IMR-90 (cell line): ENCODE measurements around the gene PAF1. TPM values are rescaled to one million over a fixed set of nuclear protein-coding genes. Genes with fewer than 3 reads are reported as not detected.

Experiments used
- ATAC-seq: fragments of 200-7000 bp; cut with Tn5 transposase; 2 replicates; pipeline ENCODE4 v1.9.1; 2020; ENCODE audit warnings: low read depth, mild to moderate bottlenecking, moderate library complexity
- BruUV-seq: library from RNA; stranded (reverse); fragments of 400-500 nt; replicated peaks from 2 replicates; lab custom pipeline; 2021; lab: Mats Ljungman, UMichigan
- CTCF ChIA-PET: fragments of 300-600 bp; formaldehyde crosslinking; extraction: SDS; loops from one replicate; lab custom pipeline; 2021; ENCODE audit warnings: antibody characterized with exemption; lab: Yijun Ruan, JAX
- POLR2A ChIA-PET: fragments of 300-600 bp; sonication (Branson Sonifier 250); formaldehyde crosslinking; loops from one replicate; lab custom pipeline; 2022; ENCODE audit warnings: antibody characterized with exemption; ENCODE audit not compliant: unreplicated experiment; lab: Charles Lee
- DNase-seq: peaks from one replicate; pipeline ENCODE4 v3.0.0; 2013
- H2AFZ ChIP-seq: replicated peaks from 2 replicates; pipeline ENCODE3; 2013; ENCODE audit warnings: low read length, mild to moderate bottlenecking; ENCODE audit not compliant: poor library complexity
- H2AK5ac ChIP-seq: 2 replicates; pipeline ENCODE4 v1.6.1; 2013; ENCODE audit warnings: low read depth, low read length, inconsistent platforms
- H2AK9ac ChIP-seq: replicated peaks from 2 replicates; pipeline ENCODE3; 2013; ENCODE audit warnings: mild to moderate bottlenecking, low read depth, low read length, moderate library complexity; ENCODE audit not compliant: poor library complexity
- H2BK120ac ChIP-seq: 2 replicates; pipeline ENCODE4 v1.6.1; 2013; ENCODE audit warnings: low read depth, low read length, inconsistent platforms
- H2BK15ac ChIP-seq: 3 replicates; pipeline ENCODE4 v1.6.1; 2013; ENCODE audit warnings: low read depth, low read length, inconsistent platforms
- H2BK20ac ChIP-seq: 2 replicates; pipeline ENCODE4 v1.6.1; 2013; ENCODE audit warnings: low read depth, mild to moderate bottlenecking, inconsistent platforms, low read length, moderate library complexity
- H2BK5ac ChIP-seq: 2 replicates; pipeline ENCODE4 v1.6.1; 2013; ENCODE audit warnings: mild to moderate bottlenecking, low read depth, low read length, inconsistent platforms; ENCODE audit not compliant: poor library complexity, severe bottlenecking
- H3K14ac ChIP-seq: replicated peaks from 2 replicates; pipeline ENCODE4 v1.6.1; 2013; ENCODE audit warnings: low read depth, low read length, inconsistent platforms
- H3K18ac ChIP-seq: 2 replicates; pipeline ENCODE4 v1.6.1; 2013; ENCODE audit warnings: low read depth, low read length, control low read depth
- H3K23ac ChIP-seq: 2 replicates; pipeline ENCODE4 v1.6.1; 2013; ENCODE audit warnings: low read depth, low read length, inconsistent platforms
- H3K27ac ChIP-seq: 2 replicates; pipeline ENCODE4 v1.5.1; 2013; ENCODE audit warnings: mild to moderate bottlenecking, control low read depth, low read length; ENCODE audit not compliant: insufficient read depth
- H3K27me3 ChIP-seq: 2 replicates; pipeline ENCODE4 v1.6.1; 2013; ENCODE audit warnings: low read length; ENCODE audit not compliant: control insufficient read depth, insufficient read depth
- H3K36me3 ChIP-seq: 2 replicates; pipeline ENCODE4 v1.6.1; 2013; ENCODE audit warnings: low read length, mixed read lengths; ENCODE audit not compliant: control insufficient read depth, insufficient read depth
- H3K4ac ChIP-seq: 2 replicates; pipeline ENCODE4 v1.6.1; 2013; ENCODE audit warnings: low read depth, low read length, inconsistent platforms
- H3K4me1 ChIP-seq: 2 replicates; pipeline ENCODE4 v1.6.1; 2013; ENCODE audit warnings: low read length, mixed read lengths; ENCODE audit not compliant: control insufficient read depth, insufficient read depth
- H3K4me2 ChIP-seq: 2 replicates; pipeline ENCODE4 v1.6.1; 2013; ENCODE audit warnings: low read depth, mild to moderate bottlenecking, control low read depth, low read length, moderate library complexity
- H3K4me3 ChIP-seq: 2 replicates; pipeline ENCODE4 v1.5.1; 2013; ENCODE audit warnings: low read depth, mild to moderate bottlenecking, control low read depth, low read length, moderate library complexity; ENCODE audit not compliant: insufficient read depth
- H3K56ac ChIP-seq: 2 replicates; pipeline ENCODE4 v1.6.1; 2013; ENCODE audit warnings: low read length, inconsistent platforms; ENCODE audit not compliant: insufficient read depth; ENCODE audit errors: extremely low read depth
- H3K79me1 ChIP-seq, 2 experiments: 2 replicates each; pipeline ENCODE4 v1.6.1; 2013; ENCODE audit warnings: low read length in 2 of 2, inconsistent platforms in 1 of 2, low read depth in 1 of 2
- H3K9ac ChIP-seq: 2 replicates; pipeline ENCODE4 v1.6.1; 2013; ENCODE audit warnings: low read depth, low read length, control low read depth
- H3K9me1 ChIP-seq: 2 replicates; pipeline ENCODE4 v1.6.1; 2013; ENCODE audit warnings: low read length, inconsistent platforms; ENCODE audit not compliant: insufficient read depth
- H3K9me3 ChIP-seq: 2 replicates; pipeline ENCODE4 v1.6.1; 2013; ENCODE audit warnings: low read length; ENCODE audit not compliant: control insufficient read depth, insufficient read depth
- H4K20me1 ChIP-seq: 2 replicates; pipeline ENCODE4 v1.6.1; 2013; ENCODE audit warnings: low read length, inconsistent platforms; ENCODE audit not compliant: insufficient read depth
- H4K5ac ChIP-seq: 2 replicates; pipeline ENCODE4 v1.6.1; 2013; ENCODE audit warnings: mild to moderate bottlenecking, low read depth, low read length, control low read depth
- H4K8ac ChIP-seq, 2 experiments: 2 replicates each; pipeline ENCODE4 v1.6.1; 2013; ENCODE audit warnings: low read depth in 2 of 2, low read length in 2 of 2, control low read depth in 1 of 2, inconsistent platforms in 1 of 2
- H4K91ac ChIP-seq: 2 replicates; pipeline ENCODE4 v1.6.1; 2013; ENCODE audit warnings: low read depth, low read length, inconsistent platforms; ENCODE audit not compliant: insufficient read depth
- CHD1 ChIP-seq: IDR thresholded peaks from 2 replicates; pipeline ENCODE4 v1.6.1; 2012; ENCODE audit warnings: low read depth, low read length, improper control_type of control experiment
- MAFK ChIP-seq: IDR thresholded peaks from 2 replicates; pipeline ENCODE4 v1.6.1; 2012; ENCODE audit warnings: low read depth, low read length, improper control_type of control experiment
- NFE2L2 ChIP-seq: fragments of 150-350 bp; IDR thresholded peaks from 2 replicates; pipeline ENCODE4 v1.6.1; 2016; ENCODE audit warnings: low read depth, mild to moderate bottlenecking, low read length
- RAD21 ChIP-seq: IDR thresholded peaks from 2 replicates; pipeline ENCODE4 v1.6.1; 2012; ENCODE audit warnings: low read length, improper control_type of control experiment
- RCOR1 ChIP-seq: IDR thresholded peaks from 2 replicates; pipeline ENCODE4 v1.6.1; 2012; ENCODE audit warnings: mild to moderate bottlenecking, low read length, improper control_type of control experiment; ENCODE audit not compliant: insufficient replicate concordance
- RFX5 ChIP-seq: IDR thresholded peaks from 2 replicates; pipeline ENCODE4 v1.8.0; 2012; ENCODE audit warnings: low read depth, mild to moderate bottlenecking, low read length, moderate library complexity
- SMC3 ChIP-seq: fragments of 150-350 bp; IDR thresholded peaks from 2 replicates; pipeline ENCODE4 v1.6.1; 2016; ENCODE audit warnings: low read depth, mild to moderate bottlenecking, antibody characterized with exemption, low read length, moderate library complexity
- WGBS, 2 experiments: methylation state at CpG; one replicate each; pipeline versions ENCODE4 v1.1.5 to v1.1.7; 2013; ENCODE audit warnings: missing lambda C conversion rate in 2 of 2; ENCODE audit not compliant: insufficient read length in 1 of 2; ENCODE audit errors: extremely low coverage in 2 of 2; 5-methylcytosine and 5-hydroxymethylcytosine counted together
- dilution Hi-C: fragments of 300-500 bp; cut with HindIII; formaldehyde crosslinking; loops from one replicate; pipeline ENCODE4 v1.14.3; 2018; ENCODE audit warnings: low sequenced_read_pairs; ENCODE audit not compliant: unreplicated experiment
- in situ Hi-C: fragments of 300-500 bp; cut with MboI; formaldehyde crosslinking; loops from 3 replicates; pipeline ENCODE4 v1.14.3; 2019; ENCODE audit warnings: low sequenced_read_pairs, inconsistent platforms, mixed read lengths
- intact Hi-C: fragments of 100-400 bp; cut with micrococcal nuclease; formaldehyde crosslinking; loops from 2 replicates; pipeline ENCODE4 v1.10.0; 2022
- polyA plus RNA-seq, 3 experiments: library from polyadenylated mRNA; depleted of rRNA; stranded (reverse); fragments of >200 nt; gene quantifications; 2 replicates each; pipeline ENCODE4 v1.2.3, GENCODE V29; 2012; ENCODE audit warnings: low replicate concordance in 1 of 3
- total RNA-seq: library from RNA; depleted of rRNA; stranded (reverse); fragments of >200 nt; gene quantifications from 2 replicates; pipeline ENCODE4 v1.2.3, GENCODE V29; 2012
- TF ChIP-seq, protein P1 (sequence below): conservative IDR thresholded peaks from 2 replicates; pipeline ENCODE4 v1.5.1; 2012; ENCODE audit warnings: mild to moderate bottlenecking, low read depth, low read length, improper control_type of control experiment
- TF ChIP-seq, protein P2 (sequence below): fragments of 150-350 bp; IDR thresholded peaks from 2 replicates; pipeline ENCODE4 v1.6.1; 2016; ENCODE audit warnings: low read depth, mild to moderate bottlenecking, low read length, moderate library complexity, borderline replicate concordance

The PAF1 gene
- total and polyA plus RNA-seq, 2 of the 4 experiments (the other 2 are of a cell fraction), result 45.7 to 54.3 TPM

DNA sequence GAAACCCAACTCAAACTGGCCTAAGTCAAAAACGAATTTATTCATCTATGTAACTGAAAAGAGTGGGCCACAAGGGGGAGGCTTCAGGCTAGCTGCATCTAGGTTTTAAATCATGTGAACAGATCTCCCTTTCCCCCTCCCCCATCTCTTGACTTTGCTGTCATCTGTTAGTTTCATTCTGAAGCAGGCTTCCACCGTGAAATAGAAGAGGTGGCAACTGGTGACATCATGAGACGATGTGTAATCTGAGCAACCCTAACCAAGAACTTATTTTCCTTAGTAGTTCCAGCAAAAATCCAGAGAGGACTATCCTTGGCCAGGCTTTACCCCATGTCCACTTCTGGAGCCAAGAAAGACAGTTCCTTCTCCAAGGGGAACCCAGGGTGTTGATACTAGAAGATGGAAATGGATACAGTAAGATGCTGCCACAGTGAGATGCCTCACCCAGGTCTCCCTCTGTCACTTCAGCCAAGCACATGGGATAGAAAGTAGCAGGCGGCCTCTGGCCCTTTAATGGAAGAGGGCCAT, 39.3 kb downstream of the PAF1 start:
- ATAC-seq, result no peak; the same call in 1 of the 2 replicates
- Histone ChIP-seq H3K4me3 (no peak overlapping the region), H3K56ac (no peak overlapping the region), H2AFZ (no peak overlapping the region), H3K9me3 (no peaks in the 10 kb centered on the region), H2AK5ac (no peak overlapping the region), H3K18ac (no peak overlapping the region), H4K8ac (no peak overlapping the region), H4K91ac (no peak overlapping the region), H2BK5ac (no peak overlapping the region), H3K79me1 (peaks cover 51 to 82% of the 10 kb centered on the region in 2 experiments), H3K9ac (no peak overlapping the region), H2BK15ac (no peak overlapping the region), H3K4ac (no peak overlapping the region), H2BK20ac (no peak overlapping the region), H3K36me3 (peaks cover 55% of the 10 kb centered on the region), H3K27me3 (no peaks in the 10 kb centered on the region), H4K20me1 (peaks cover 46% of the 10 kb centered on the region), H3K14ac (no peak overlapping the region), H2AK9ac (no peak overlapping the region), H3K9me1 (peaks cover 11% of the 10 kb centered on the region), H3K4me1 (peaks cover 10% of the 10 kb centered on the region), H4K5ac (no peak overlapping the region), H3K27ac (no peak overlapping the region), H3K4me2 (no peak overlapping the region), H2BK120ac (no peak overlapping the region), H3K23ac (no peak overlapping the region)
- ChIA-PET CTCF (no interaction called here), POLR2A (no interaction called here)
- in situ Hi-C loops (no loop called here), dilution Hi-C loops (no loop called here), intact Hi-C loops (no loop called here)
- no TSS peak for BruUV-seq
- WGBS, 2 experiments, result no CpG with 5 or more reads among the region's 4 CpGs
- peak; percentile 28 for DNase-seq
- TF ChIP-seq RCOR1 (no peak), CHD1 (no peak), MAFK (no peak), SMC3 (no peak), NFE2L2 (no peak), RFX5 (peak; percentile 80; the same call in 1 of the 2 replicates), RAD21 (no peak)
- TF ChIP-seq, protein P1, sequence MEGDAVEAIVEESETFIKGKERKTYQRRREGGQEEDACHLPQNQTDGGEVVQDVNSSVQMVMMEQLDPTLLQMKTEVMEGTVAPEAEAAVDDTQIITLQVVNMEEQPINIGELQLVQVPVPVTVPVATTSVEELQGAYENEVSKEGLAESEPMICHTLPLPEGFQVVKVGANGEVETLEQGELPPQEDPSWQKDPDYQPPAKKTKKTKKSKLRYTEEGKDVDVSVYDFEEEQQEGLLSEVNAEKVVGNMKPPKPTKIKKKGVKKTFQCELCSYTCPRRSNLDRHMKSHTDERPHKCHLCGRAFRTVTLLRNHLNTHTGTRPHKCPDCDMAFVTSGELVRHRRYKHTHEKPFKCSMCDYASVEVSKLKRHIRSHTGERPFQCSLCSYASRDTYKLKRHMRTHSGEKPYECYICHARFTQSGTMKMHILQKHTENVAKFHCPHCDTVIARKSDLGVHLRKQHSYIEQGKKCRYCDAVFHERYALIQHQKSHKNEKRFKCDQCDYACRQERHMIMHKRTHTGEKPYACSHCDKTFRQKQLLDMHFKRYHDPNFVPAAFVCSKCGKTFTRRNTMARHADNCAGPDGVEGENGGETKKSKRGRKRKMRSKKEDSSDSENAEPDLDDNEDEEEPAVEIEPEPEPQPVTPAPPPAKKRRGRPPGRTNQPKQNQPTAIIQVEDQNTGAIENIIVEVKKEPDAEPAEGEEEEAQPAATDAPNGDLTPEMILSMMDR, result 0 out of 2 replicates have a peak, but pooled peaks have one; percentile 5
- TF ChIP-seq, protein P2, sequence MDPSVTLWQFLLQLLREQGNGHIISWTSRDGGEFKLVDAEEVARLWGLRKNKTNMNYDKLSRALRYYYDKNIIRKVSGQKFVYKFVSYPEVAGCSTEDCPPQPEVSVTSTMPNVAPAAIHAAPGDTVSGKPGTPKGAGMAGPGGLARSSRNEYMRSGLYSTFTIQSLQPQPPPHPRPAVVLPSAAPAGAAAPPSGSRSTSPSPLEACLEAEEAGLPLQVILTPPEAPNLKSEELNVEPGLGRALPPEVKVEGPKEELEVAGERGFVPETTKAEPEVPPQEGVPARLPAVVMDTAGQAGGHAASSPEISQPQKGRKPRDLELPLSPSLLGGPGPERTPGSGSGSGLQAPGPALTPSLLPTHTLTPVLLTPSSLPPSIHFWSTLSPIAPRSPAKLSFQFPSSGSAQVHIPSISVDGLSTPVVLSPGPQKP, result no peak
